ENCODE results near the gene N4BP2L1.

Gene N4BP2L1

DNA sequence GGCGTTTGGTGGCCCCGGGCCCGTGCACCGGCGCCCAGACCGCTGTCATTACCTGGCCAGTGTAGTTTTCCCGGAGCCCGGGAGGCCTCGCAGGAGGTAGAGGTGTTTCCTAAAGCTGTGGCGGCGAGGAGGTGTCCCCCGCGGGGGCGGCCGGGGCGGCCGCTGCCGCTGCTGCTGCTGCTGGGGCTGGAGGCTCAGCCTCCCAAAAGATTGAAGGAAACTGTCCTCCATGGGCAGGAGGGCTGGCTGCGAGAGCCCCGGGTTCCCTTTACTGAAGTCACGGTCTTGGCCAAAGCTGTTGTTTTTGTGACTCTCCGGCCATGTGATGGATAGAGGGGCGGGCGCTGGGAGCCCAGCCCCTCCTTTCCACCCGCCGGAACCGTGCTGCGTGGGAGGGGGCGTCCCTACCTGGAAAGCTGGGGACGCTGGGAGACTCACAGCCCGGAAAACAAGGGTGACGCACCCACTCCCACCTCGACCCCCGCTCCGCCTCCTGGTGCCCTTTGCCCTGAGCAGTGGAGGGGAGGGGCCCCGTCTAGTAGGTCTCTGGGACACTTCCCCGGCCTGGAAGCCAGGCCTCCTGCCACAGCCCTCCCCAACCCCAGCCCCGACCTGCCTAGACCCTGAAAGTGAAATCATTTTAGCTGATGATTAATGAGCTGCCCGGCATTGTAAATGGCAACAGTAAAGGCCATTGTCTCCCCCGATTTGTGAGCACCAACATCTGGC is at the start of gene N4BP2L1:
TSS of gene N4BP2L1 (minus strand) at position 279 of the 729 bp plus-strand sequence. CDS start at position 231, 48 bp downstream.
- DNase-seq (ENCODE audit: low read depth, low spot score) = no peak

DNA sequence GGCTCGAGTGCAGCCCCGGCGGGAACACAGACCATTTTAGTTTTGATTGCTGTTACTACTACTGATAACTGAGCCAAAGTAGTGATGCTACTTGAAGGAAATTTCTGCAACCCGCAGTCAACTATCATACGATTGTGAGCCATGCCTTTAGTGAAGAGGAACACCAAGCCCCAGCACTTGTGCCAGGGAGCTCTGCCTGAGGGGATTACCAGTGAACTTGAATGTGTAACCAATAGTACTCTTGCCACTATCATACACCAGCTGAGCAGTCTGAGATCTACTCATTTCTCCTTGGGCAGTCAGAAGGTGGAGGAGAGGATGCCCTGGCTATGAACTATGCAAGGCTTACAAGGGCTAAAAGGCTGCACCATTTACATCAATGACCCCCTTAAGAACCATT is 49.0 kb upstream of the N4BP2L1 start:
- DNase-seq (ENCODE audit: low read depth, low spot score) = no peak

DNA sequence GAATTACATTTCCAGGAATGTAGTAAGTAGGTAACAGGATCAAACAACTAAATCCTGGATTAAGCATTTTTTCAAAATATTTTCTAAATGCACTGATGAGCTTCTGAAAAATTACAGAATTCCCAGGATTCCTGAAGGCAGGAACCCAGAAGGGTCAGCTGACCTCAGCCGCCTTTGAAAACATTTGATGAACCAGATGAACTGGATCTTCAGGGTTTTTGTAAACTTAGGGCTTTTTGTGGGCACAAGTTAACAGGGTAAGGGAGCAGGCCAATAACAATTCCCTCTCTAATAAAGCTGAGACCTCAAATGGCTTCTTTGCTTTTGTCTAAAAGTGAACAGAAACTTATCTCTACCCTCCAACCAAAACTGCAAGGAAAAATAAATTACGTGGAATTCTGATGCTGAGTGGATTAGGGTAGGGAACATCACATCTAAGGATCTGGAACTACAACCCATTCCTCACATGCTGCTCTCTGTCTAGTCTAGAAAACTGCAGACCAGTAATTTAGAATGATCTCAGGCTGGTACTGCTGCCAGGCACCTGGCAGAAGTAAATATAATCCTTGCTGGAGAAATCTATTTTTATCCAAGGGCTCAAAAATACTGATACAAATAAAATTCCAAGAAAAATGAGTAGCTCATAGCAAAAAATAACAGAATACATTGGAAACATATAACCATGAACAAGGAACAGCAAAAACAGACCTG is 48.2 kb upstream of the N4BP2L1 start:
- DNase-seq (ENCODE audit: low read depth, low spot score) = no peak

DNA sequence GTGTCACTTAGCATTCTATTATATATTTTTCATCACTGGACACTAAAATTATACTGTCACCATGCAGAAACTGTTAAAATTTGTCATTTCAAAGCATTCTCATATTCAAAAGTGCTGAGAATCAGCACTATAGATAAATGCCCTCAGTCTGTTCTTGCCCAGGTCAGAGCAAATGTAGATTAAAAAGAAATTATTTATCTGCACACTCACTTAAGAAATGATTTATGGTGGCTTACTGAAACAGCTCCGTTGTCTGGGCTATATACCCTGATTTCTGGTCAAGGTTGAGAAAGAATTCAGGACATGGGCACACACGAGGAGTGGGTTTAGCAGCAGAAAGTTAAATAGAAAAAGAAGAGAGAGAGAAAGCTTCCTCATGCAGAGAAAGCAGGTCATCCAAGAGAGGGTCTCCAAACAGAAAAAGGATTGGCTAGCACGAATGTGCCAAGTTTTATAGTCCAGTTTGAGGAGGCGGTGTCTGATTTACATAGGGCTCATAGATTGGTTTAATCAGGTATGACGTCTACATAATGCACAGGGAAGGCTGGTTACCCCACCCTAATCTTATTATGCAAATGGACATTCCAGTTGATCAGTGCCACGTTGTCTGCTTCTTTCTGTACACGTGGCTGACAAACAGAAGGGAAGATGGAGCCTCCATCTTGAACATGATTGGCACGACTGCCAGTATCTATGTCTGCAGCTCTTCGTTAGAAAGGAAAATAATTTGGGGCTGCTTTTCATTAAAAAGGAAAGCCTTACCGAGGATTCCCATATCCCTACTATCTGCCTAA is 47.3 kb upstream of the N4BP2L1 start:
- no peak for DNase-seq (ENCODE audit: low read depth, low spot score)

DNA sequence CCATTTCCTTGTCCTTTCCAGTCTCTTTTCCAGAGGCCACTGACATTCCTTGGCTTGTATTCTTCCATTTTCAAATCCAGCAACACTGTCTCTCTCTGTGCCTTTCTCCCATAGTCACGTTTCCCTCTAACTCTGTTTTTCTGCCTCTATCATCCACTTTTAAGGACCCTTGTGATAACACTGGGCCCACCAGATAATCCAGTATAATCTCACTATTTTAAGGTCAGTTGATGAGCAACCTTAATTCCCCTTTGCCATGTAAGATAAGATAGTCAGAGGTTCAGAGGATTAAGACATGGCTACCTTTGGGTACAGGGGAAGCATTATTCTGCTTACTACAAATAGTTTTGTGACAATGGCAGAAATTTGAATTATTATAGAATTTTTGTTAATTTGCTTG is 45.7 kb upstream of the N4BP2L1 start:
- no peak for DNase-seq (ENCODE audit: low read depth, low spot score)

DNA sequence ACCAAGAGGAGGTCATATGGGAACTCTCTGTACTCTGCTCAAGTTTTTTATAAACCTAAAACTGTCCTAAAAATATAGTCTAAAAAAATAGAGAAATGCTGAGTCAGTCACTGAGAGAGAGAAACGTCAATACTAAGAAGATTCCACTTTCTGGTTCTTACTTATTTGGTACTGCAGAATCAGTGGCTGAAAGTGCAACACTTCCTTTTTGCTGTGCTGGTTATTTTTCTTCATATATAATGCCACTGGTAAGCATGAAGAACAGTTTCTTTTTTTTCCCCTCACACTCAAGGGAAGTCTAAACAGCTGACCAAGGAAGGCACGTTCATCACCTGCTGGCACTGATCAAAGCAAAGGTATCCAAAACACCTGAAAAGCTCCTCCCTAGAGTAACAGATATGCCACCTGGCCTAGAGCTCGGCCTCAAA is 44.3 kb upstream of the N4BP2L1 start:
- DNase-seq (ENCODE audit: low read depth, low spot score) = no peak

DNA sequence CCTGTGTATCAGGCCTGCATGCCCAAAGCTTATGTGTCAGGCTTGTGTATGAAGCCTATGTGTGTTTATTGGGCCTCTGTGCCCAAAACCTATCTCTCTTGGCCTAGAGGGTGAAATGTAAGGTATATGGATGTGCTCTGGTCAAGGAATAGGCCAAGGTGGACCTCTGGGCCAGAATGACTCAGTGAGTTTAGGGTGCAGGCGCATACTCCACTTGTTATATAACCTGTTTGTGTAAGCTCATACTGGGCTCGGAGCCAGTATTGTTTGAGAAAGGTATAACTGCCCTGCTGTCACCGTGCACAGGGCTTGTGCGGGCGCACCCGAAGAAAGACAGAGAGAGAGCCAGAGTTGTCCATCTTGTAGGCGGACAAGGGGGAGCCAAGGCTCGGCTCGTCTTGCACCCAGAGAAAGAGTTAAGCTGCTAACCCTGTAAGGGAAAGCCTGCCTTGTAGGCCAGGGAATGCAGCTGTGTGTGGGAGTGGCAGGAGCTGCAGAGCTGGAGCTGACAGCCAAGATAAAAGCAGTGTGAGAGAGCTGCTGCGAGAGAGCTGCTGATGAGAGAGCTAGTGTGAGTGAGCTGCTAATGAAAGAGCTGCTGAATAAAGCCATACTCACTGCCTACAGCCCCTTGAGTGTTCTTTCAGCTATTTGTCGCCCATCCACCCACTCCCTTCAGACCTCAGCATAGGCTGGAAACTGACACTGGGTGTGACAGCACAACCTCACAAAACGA is 43.4 kb upstream of the N4BP2L1 start:
- DNase-seq (ENCODE audit: low read depth, low spot score) = no peak

DNA sequence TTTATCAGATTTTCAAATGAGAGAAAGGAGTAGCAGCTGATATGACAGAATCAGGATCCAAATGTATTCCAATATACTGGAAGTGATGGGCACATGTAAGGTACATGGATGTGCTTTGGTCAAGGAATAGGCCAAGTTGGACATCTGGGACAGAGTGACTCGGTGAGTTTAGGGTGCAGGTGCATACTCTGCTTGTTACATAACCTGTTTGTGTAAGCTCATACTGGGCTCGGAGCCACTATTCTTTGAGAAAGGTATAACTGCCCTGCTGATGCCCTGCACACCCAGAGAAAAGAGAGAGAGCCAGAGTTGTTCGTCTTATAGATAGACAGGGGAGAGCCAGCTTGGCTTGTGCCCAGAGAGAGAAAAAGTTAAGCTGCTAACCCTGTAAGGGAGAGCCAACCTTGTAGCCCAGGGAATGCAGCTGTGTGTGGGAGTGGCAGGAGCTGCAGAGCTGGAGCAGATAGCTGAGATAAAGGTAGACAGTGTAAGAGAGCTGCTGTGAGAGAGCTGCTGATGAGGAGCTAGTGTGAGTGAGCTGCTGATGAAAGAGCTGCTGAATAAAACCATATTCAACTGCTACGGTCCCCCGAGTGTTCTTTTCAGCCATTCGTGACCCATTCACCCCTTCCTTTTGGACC is 40.7 kb upstream of the N4BP2L1 start:
- DNase-seq (ENCODE audit: low read depth, low spot score) = no peak

DNA sequence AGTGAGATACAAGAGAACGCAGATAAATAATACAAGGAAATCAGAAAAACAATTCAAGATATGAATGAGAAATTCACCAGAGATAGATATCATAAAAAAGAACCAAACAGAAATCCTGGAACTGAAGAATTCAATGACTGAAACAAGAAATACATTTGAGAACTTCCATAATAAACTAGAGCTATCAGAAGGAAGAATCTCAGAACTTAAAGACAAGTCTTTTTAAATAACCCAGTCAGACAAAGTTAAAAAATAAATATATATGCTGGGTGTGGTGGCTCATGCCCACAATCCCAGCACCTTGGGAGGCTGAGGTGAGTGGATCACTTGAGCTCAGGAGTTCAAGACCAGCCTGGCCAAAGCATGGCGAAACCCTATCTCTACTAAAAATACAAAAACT is 28.7 kb upstream of the N4BP2L1 start:
- no peak for DNase-seq (ENCODE audit: low read depth, low spot score)

DNA sequence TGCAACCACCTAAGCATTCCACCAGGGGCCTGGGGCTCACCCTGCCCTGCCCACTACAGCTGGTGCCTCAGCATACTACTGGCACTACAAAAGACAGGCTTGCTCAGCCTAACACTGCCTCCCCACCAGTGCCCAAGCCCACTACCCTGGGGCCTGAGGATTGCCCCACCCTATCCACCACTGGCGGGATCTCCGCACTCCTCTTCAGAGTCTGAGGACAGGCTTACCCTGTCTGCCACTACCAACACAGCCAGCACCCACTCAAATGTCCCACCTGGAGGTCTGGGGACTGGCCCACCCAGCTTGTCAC is 27.6 kb upstream of the N4BP2L1 start:
- no peak for DNase-seq (ENCODE audit: low read depth, low spot score)

DNA sequence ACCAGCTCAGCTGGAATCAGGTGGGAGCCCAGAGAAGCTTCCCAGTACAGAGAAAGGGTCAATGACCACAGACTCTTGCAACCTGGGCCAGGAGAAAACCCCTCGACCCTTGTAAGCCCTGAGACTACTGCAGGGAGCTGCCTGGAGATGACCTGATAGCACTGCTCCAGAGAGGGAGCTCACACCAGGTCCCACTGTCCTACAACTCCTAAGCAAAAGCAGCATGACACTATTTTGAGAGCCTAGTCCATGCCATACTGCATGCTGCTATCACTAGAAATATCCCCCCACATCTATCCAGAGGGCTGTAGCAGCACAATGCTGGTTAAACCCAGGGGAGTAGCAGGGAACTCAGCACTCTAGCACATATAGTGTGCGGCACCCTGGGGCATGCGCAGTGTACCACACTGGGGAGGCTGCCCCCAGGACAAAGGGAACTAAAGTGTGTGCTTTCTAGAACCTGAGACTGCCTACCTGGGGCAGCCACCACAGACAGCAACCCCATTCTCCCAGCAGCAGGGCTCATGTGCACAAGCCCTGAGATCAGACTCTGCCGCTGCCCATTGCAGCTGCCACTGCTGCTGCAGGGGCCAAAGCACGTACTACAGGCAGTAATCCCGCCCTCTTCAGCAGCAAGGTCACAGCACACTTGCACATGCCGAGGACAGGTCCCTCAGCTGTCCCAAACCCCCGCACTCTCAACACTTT is 27.1 kb upstream of the N4BP2L1 start:
- DNase-seq (ENCODE audit: low read depth, low spot score) = no peak

DNA sequence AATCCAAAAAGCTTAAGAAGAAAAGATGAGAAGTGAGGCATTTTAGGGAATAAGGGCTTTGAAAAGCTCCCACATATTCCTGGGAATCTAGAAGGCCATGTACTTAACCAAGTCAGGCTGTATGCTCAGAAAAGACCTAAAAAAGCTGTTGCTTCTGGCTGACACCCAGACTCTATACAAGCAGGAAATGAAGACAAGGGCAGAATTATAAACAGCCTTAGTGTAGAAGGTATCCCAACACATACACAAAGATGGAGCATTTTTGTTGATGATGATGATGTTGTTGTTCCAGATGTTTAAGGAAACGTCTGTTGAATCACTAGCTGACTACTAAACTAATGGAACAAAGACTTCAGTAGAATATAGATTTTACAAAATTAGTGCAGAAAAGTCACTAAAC is 26.1 kb upstream of the N4BP2L1 start:
- DNase-seq (ENCODE audit: low read depth, low spot score) = no peak

DNA sequence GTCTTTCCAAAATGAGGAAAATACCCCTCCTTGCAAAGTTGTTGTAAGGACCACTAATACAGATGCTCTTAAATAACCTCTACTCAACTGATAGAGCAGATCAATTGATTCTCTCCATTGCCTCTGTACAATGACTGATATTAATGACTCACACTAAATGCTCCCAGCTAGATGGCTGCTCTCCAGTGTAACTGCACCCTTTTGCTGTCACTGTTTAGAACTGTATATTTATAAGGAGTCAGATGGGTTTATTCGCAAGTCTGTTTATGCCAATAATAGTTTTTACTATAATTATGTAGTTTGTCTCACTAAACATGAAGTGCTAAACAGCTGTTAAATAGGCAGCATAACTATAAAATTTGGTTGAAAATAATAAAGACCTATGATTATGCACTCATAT is 21.0 kb upstream of the N4BP2L1 start:
- DNase-seq (ENCODE audit: low read depth, low spot score) = no peak

DNA sequence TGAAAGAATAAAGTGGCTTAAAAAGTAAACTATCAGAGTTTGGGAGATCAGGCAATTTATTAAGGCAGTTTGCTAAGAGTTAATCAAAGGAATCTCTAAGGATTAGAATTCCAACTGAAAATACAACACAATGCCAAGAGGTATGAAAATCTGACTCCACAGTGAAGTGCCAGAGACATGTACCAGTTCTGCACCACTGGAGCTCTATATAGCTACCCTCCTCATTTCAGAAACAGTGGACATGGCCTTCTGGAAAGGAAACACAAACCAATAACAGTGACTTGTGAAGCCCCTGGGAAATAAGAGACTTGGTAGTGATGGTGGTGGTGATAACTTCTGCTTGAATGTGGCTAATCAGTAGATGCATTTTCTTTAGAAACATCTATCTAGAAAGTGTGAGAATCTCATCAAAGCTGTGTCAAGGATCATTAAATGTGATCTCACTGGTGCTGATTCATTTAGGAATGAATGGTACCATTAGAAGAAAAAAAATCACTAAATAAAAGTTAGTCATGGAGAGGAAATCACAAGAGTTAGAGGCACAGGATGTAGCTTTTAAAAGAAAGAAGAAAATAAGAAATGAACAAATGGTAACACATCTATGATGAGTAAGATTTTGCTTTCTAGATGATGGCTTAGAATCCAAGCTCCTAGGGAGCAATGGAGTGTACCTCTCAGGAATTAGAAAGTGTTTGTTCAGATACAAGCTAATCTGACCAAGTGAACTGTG is 20.1 kb upstream of the N4BP2L1 start:
- no peak for DNase-seq (ENCODE audit: low read depth, low spot score)

DNA sequence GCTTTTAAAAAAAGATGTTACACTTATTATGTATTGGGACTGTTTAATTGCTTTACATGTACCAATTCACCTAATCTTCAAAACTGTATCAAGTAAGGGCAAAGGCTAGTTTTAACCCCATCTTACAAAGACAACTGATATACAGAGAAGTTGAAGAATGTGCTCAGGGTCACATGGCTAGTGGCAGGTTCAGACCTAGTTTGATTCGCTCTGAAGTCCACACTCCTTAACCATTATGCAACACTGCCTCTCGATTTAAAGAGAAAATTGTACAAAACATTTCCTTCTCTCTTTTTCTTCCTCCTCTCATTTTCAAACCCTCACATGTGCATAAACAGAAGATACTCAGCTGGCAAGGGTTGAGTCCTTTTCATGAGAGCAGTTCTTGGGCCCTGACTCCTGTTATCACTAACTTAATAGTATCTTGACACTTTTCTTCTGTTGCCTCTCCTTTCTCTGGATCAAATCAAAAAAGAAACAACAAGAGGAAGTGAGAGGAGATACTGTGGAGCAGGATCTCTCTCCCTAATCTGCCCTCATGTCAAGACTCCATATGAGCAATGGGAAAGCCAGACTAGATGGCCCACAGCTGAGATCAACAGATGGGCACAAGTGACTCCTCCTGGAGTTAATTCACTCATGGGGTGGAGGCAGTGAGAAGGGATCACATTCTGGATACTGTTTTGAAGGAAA is 19.0 kb upstream of the N4BP2L1 start:
- DNase-seq (ENCODE audit: low read depth, low spot score) = no peak

DNA sequence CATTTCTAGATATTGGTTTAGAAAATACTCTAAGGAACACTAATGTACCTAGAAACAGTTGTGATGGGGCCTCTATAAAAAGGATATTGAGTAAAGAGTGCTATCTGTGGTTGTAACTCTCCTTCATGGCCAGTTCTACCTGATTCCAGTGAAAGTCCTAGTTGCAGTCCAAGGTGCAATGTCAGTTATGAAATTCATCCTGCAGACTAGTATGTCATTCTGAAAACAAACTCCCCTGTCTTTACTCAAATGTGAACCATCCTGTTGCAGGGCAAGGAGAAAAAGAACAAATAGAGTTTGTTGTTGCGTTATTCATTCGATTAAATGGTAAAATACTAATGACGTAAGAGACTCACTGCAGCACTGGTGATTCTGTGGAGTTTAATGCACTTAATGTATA is 18.3 kb upstream of the N4BP2L1 start:
- DNase-seq (ENCODE audit: low read depth, low spot score) = no peak

DNA sequence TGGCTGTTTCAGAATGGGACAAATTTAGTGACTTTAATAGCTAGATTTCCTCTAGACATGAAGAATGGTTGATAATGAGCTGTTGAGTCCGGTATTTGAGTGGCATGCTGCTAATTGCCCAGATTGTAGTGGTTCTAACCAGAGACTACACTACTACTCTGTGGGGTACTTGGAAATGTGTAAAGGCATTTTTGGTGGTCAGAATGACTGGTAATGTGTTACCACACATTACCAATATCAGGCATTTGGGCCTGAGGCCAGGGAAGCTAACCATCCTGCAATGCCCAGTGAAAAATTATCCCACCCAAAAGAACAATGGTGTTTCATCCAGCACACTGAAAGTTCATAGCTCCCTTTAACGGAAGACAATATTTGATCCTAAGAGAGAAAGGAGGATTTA is 17.5 kb upstream of the N4BP2L1 start:
- DNase-seq (ENCODE audit: low read depth, low spot score) = no peak

DNA sequence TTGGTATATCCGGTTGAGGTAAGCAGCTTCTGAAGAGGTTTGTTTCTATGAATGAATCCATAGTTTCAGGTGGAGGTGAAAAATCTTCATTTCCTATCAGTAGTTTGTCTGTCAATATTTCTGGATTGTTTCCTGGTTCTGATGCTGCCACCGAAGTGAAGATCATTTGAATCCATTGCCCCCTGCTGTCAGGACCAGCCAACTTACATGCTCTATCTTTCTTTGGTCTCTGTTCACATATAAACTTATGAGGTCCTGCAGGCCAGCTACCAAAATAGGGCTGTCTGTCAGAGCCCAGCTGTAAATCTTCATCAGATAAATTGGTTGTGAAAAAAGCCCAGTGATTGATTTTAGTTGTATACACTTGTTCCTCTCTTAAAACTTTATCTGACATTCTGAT is 15.2 kb upstream of the N4BP2L1 start:
- no peak for DNase-seq (ENCODE audit: low read depth, low spot score)

DNA sequence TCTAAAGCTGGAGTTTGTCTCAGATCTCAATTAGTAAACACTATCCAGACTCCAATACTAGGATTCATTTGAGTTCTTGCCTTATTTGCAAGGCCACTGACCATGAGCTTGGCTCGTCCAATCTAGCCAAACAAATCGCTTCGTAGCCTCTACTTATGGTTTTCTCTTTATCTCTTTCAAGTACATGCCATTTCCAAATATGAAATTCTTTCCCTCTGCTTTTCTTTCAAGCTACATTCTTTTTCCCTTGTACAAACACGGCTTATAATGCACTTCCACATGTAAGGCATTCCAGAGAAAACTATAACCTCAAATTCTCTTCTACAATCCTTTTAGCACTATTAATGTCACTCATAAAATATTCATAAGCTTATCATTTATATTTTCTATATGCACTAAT is 10.9 kb upstream of the N4BP2L1 start:
- no peak for DNase-seq (ENCODE audit: low read depth, low spot score)

DNA sequence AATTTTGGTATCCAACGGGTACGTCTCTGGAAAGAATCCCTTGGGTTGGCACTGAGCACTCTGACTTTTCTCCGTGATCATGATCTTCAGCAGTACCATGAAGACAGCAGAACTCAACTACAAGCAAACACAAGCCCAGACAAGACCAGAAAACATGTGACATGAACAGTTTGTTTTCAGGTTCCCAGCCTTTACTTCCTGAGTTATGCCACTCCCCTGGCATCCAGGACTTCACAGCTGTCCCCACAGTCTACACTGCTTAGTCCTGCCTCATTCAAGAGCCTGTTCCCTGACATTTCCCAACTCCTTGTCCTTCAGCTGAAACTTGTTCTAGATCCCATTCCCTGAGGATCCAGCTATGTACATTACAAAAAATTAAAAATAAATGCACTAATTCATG is 4.9 kb upstream of the N4BP2L1 start:
- no peak for DNase-seq (ENCODE audit: low read depth, low spot score)

All from brain pericyte (primary cell).